GM23338 (cell line): ENCODE measurements around the gene CES4A.

Experiments
- CREB1 ChIP-seq: fragments of 250-450 bp; sonication (Bioruptor Pico); IDR thresholded peaks from 2 replicates; pipeline ENCODE4 v1.5.0; 2020; ENCODE audit warnings: low read depth, mild to moderate bottlenecking, moderate library complexity
- CTCF ChIP-seq, 2 experiments: fragments of 200-600 bp in 1 of 2; sonication (generic) in 1 of 2; conservative IDR thresholded peaks; 2 replicates each; pipeline versions ENCODE4 v1.5.1 to v1.6.1; 2016 to 2017; ENCODE audit warnings: antibody characterized with exemption in 2 of 2, low read depth in 2 of 2, mild to moderate bottlenecking in 2 of 2, moderate library complexity in 1 of 2
- EZH2 ChIP-seq: fragments of 200-600 bp; sonication (generic); IDR thresholded peaks from one replicate; pipeline ENCODE4 v1.8.0; 2017; ENCODE audit warnings: antibody characterized with exemption, mild to moderate bottlenecking, low read depth; ENCODE audit not compliant: unreplicated experiment
- EZH2phosphoT487 ChIP-seq: fragments of 200-600 bp; sonication (generic); IDR thresholded peaks from one replicate; pipeline ENCODE4 v1.8.1; 2018; ENCODE audit warnings: antibody characterized with exemption; ENCODE audit not compliant: unreplicated experiment
- JUNB ChIP-seq: IDR thresholded peaks from one replicate; pipeline ENCODE4 v1.6.1; 2016; ENCODE audit warnings: antibody characterized with exemption; ENCODE audit not compliant: unreplicated experiment
- NANOG ChIP-seq: IDR thresholded peaks from 2 replicates; pipeline ENCODE4 v1.6.1; 2016; ENCODE audit warnings: antibody characterized with exemption, borderline replicate concordance
- POLR2AphosphoS5 ChIP-seq: IDR thresholded peaks from 2 replicates; pipeline ENCODE4 v1.6.1; 2016; ENCODE audit warnings: antibody characterized with exemption, low read depth
- REST ChIP-seq: IDR thresholded peaks from one replicate; pipeline ENCODE4 v1.6.1; 2018; ENCODE audit warnings: antibody characterized with exemption; ENCODE audit not compliant: unreplicated experiment
- ZNF114 ChIP-seq: fragments of 250-450 bp; sonication (Bioruptor Pico); IDR thresholded peaks from 2 replicates; pipeline ENCODE4 v1.5.0; 2020; ENCODE audit warnings: mild to moderate bottlenecking, moderate library complexity
- ZNF462 ChIP-seq: fragments of 250-450 bp; sonication (Bioruptor Pico); IDR thresholded peaks from 2 replicates; pipeline ENCODE4 v1.5.0; 2020; ENCODE audit warnings: mild to moderate bottlenecking, moderate library complexity

GRCh38 chr16:66960270-66960669 lies 28.1 kb upstream of the CES4A start:
- TF ChIP-seq POLR2AphosphoS5 (no peak), CTCF (conservative IDR thresholded peaks at IDR 0.05; ENCODE audit: low read depth in 2 of 2) (no peak), EZH2 (no peak), EZH2phosphoT487 (no peak), JUNB (no peak), REST (no peak), CREB1 (CRISPR knock-in tag) (no peak), ZNF114 (CRISPR knock-in tag) (no peak), ZNF462 (no peak), NANOG (no peak)
